ENCODE data around the gene FAM124B. TPM values are rescaled to one million over a fixed set of nuclear protein-coding genes. Genes with fewer than 3 reads are reported as not detected.

FAM124B gene
- polyA plus RNA-seq, 3 donors = 1.8 to 2.1 (median 2.0) TPM

DNA sequence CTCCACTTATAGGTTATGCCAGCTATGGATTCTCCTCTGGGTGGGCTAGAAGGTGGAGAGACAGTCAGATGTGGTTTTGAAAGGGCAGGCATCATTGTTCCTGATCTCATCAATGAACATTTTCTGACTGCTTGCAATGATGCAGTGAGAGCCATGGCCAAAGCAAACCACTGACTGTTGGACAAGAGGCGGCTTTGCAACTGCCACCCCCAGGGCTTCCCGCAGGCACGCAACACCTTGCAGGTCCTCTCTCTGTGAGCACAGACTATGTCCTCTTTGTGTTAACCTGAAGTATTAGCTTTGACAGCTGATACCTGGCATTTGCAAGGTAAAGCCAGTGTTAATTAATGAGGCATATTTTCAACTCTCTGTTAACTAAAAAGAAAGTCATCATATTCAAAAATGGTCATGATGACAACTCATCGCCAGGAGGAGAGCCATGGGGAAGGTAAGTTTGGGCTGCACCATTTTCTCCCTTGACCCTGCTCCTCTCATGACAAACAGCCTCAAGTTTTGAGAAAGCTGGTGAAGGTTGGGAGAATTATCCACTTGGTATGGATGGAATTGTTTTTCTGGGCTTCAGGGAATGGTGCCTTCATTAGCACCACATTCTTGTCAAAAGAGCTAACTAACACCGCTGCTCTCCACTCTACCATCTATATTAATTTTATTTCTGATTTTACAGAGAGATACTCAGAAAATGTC is 14.9 kb upstream of the FAM124B start:
- Mint-ChIP-seq H3K4me1 (no peaks in the 10 kb centered on the region), H3K27me3 (ENCODE audit: low read depth in 3 of 3) (peaks cover 2 to 4% (median 3%) of the 10 kb centered on the region in 3 donors), H3K9me3 (peaks cover 0 to 2% (median 0%) of the 10 kb centered on the region in 7 donors), H3K36me3 (no peaks in the 10 kb centered on the region), H3K4me3 (no peak overlapping the region), H3K27ac (no peak overlapping the region)
- intact Hi-C loops (cut with micrococcal nuclease) = no loop called here
- Histone ChIP-seq H3K27ac (ENCODE audit: low read depth in 1 of 2, low read length in 2 of 2) (no peak overlapping the region), H2AFZ (ENCODE audit: insufficient read depth, low read depth, low read length, poor library complexity, severe bottlenecking) (no peak overlapping the region), H3K36me3 (replicated peaks in 1 of 2; ENCODE audit: control insufficient read depth in 1 of 2, insufficient read depth in 2 of 2, low read length in 2 of 2) (no peaks in the 10 kb centered on the region), H4K20me1 (ENCODE audit: insufficient read depth, low read length) (no peaks in the 10 kb centered on the region), H3K9me3 (replicated peaks in 1 of 2; ENCODE audit: control insufficient read depth in 1 of 2, insufficient read depth in 1 of 2, low read length in 2 of 2) (no peaks in the 10 kb centered on the region), H3K9ac (ENCODE audit: insufficient read depth, low read length, poor library complexity, severe bottlenecking) (no peak overlapping the region), H3K4me2 (replicated peaks; ENCODE audit: extremely low read depth, low read length, poor library complexity, severe bottlenecking) (no peak overlapping the region), H3K27me3 (ENCODE audit: control insufficient read depth in 2 of 2, insufficient read depth in 2 of 2, low read length in 2 of 2) (no peaks in the 10 kb centered on the region), H3K4me3 (replicated peaks in 1 of 3; ENCODE audit: low read depth in 2 of 3, low read length in 3 of 3) (no peak overlapping the region), H3K79me2 (ENCODE audit: insufficient read depth, low read length) (no peaks in the 10 kb centered on the region), H3K4me1 (ENCODE audit: control insufficient read depth in 1 of 2, insufficient read depth in 2 of 2, low read length in 2 of 2) (no peaks in the 10 kb centered on the region)
- DNase-seq = no peak
- 100% methylated on average over 2 of the region's 5 CpGs for WGBS (ENCODE audit: insufficient coverage)
- TF ChIP-seq, protein P1, sequence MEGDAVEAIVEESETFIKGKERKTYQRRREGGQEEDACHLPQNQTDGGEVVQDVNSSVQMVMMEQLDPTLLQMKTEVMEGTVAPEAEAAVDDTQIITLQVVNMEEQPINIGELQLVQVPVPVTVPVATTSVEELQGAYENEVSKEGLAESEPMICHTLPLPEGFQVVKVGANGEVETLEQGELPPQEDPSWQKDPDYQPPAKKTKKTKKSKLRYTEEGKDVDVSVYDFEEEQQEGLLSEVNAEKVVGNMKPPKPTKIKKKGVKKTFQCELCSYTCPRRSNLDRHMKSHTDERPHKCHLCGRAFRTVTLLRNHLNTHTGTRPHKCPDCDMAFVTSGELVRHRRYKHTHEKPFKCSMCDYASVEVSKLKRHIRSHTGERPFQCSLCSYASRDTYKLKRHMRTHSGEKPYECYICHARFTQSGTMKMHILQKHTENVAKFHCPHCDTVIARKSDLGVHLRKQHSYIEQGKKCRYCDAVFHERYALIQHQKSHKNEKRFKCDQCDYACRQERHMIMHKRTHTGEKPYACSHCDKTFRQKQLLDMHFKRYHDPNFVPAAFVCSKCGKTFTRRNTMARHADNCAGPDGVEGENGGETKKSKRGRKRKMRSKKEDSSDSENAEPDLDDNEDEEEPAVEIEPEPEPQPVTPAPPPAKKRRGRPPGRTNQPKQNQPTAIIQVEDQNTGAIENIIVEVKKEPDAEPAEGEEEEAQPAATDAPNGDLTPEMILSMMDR (IDR thresholded peaks at IDR 0.05) = no peak

- H3K9ac ChIP-seq (ENCODE audit: insufficient read depth, low read length, poor library complexity, severe bottlenecking) = no peak overlapping the region
- H3K36me3 ChIP-seq (replicated peaks in 1 of 2; ENCODE audit: control insufficient read depth in 1 of 2, insufficient read depth in 2 of 2, low read length in 2 of 2) = no peaks in the 10 kb centered on the region
- no peak overlapping the region for H3K27ac Mint-ChIP-seq
- no peak overlapping the region for H3K27ac ChIP-seq (ENCODE audit: low read depth in 1 of 2, low read length in 2 of 2)
- H2AFZ ChIP-seq (ENCODE audit: insufficient read depth, low read depth, low read length, poor library complexity, severe bottlenecking) = no peak overlapping the region
- TF ChIP-seq, protein P1 (IDR thresholded peaks at IDR 0.05) = no peak
- no peaks in the 10 kb centered on the region for H3K36me3 Mint-ChIP-seq
- 100% methylated on average over 1 of the region's 2 CpGs for WGBS (ENCODE audit: insufficient coverage)
- H3K9me3 Mint-ChIP-seq = no peaks in the 10 kb centered on the region
- H3K9me3 ChIP-seq (replicated peaks in 1 of 2; ENCODE audit: control insufficient read depth in 1 of 2, insufficient read depth in 1 of 2, low read length in 2 of 2) = no peaks in the 10 kb centered on the region
- H3K79me2 ChIP-seq (ENCODE audit: insufficient read depth, low read length) = no peaks in the 10 kb centered on the region
- no peak overlapping the region for H3K4me2 ChIP-seq (replicated peaks; ENCODE audit: extremely low read depth, low read length, poor library complexity, severe bottlenecking)
- no peak for DNase-seq
- intact Hi-C loops (cut with micrococcal nuclease) = no loop called here
- H3K4me1 ChIP-seq (ENCODE audit: control insufficient read depth in 1 of 2, insufficient read depth in 2 of 2, low read length in 2 of 2) = no peaks in the 10 kb centered on the region
- H3K4me3 Mint-ChIP-seq = no peak overlapping the region
- no peaks in the 10 kb centered on the region for H3K27me3 ChIP-seq (ENCODE audit: control insufficient read depth in 2 of 2, insufficient read depth in 2 of 2, low read length in 2 of 2)
- no peaks in the 10 kb centered on the region for H4K20me1 ChIP-seq (ENCODE audit: insufficient read depth, low read length)
- peaks cover 1 to 6% (median 3%) of the 10 kb centered on the region in 3 donors for H3K27me3 Mint-ChIP-seq (ENCODE audit: low read depth in 3 of 3)
- no peaks in the 10 kb centered on the region for H3K4me1 Mint-ChIP-seq
- H3K4me3 ChIP-seq (replicated peaks in 1 of 3; ENCODE audit: low read depth in 2 of 3, low read length in 3 of 3) = no peak overlapping the region
Measured at GRCh38 chr2:224413381-224413780, 11.5 kb upstream of the FAM124B start.
